GOT3 (cell line): ENCODE results near the gene ATMIN.

Experiments
- DNase-seq: peaks from one replicate; lab custom pipeline; 2025; ENCODE audit warnings: mixed read lengths; lab: John Stamatoyannopoulos, UW

ATMIN gene

GRCh38 chr16:81070979-81071378 lies 35.3 kb downstream of the ATMIN start:
- DNase-seq, result no peak

GRCh38 chr16:81071805-81072204 lies 36.2 kb downstream of the ATMIN start:
- DNase-seq, result no peak

- no peak for DNase-seq
Measured at GRCh38 chr16:81073560-81074330, 38.1 kb downstream of the ATMIN start.

GRCh38 chr16:81076566-81077075 lies 41.0 kb downstream of the ATMIN start:
- DNase-seq, result peak; percentile 93

GRCh38 chr16:81077076-81077940 lies 41.7 kb downstream of the ATMIN start, which contains the start of gene C16orf46:
C16orf46 (minus strand) TSS chr16:81077238; CDS start chr16:81063955, 13,283 bp downstream.
- DNase-seq, result peak; percentile 93

GRCh38 chr16:81080233-81080632 lies 44.6 kb downstream of the ATMIN start:
- no peak for DNase-seq

- DNase-seq, result no peak
Measured at GRCh38 chr16:81081014-81081413, 45.4 kb downstream of the ATMIN start.

GRCh38 chr16:81088836-81089235 lies 53.2 kb downstream of the ATMIN start:
- no peak for DNase-seq

GRCh38 chr16:81094771-81095251 lies 59.2 kb downstream of the ATMIN start:
- DNase-seq, result no peak

GRCh38 chr16:81095653-81095952 lies 60.0 kb downstream of the ATMIN start:
- no peak for DNase-seq

- DNase-seq, result peak; percentile 96
Measured at GRCh38 chr16:81095953-81096714, 60.5 kb downstream of the ATMIN start, which contains the start of gene GCSH. GCSH (minus strand) TSS chr16:81096395; CDS start chr16:81096278, 117 bp downstream.

- DNase-seq, result no peak
Measured at GRCh38 chr16:81096715-81097208, 61.1 kb downstream of the ATMIN start.
